T-cell (primary cell): ENCODE data around the gene SERPINE1. TPM values are rescaled to one million over a fixed set of nuclear protein-coding genes. Genes with fewer than 3 reads are reported as not detected.
"Not testable (repeated sequence)": the region's sequence is repeated elsewhere in the genome, so short reads cannot be mapped to it uniquely, and the experiment has no call there.

ENCODE experiments used
- ATAC-seq, 4 experiments: fragments of 200-7000 bp in 3 of 4; fragments of 150-1000 bp in 1 of 4; cut with Tn5 transposase; replicated peaks in 1 of 4; 1 replicate in 3 of 4; 2 replicates in 1 of 4; pipeline ENCODE4 v1.10.0; 2021; ENCODE audit warnings: moderate library complexity in 3 of 4, mild to moderate bottlenecking in 2 of 4, moderate number of reproducible peaks in 1 of 4
- CTCF ChIA-PET, 2 donors: fragments of 300-600 bp; sonication (Branson Sonifier 250); formaldehyde crosslinking; loops; one replicate each; lab custom pipeline; 2022; ENCODE audit warnings: antibody characterized with exemption in 2 of 2; lab: Charles Lee
- POLR2A ChIA-PET, 2 donors: fragments of 300-600 bp; sonication (Branson Sonifier 250); formaldehyde crosslinking; loops; one replicate each; lab custom pipeline; 2022; ENCODE audit warnings: antibody characterized with exemption in 2 of 2; lab: Charles Lee
- DNase-seq, 35 experiments: peaks; one replicate each; pipeline versions ENCODE4 v3.0.0 to v3.0.0-alpha.2; 2013 to 2023
- H3K27ac ChIP-seq: one replicate; pipeline ENCODE4 v1.5.1; 2013; ENCODE audit warnings: low read length
- H3K27me3 ChIP-seq, 2 experiments: replicated peaks in 1 of 2; 1 replicate in 1 of 2; 2 replicates in 1 of 2; pipeline versions ENCODE4 v1.6.1 to v1.7.0; 2013; ENCODE audit warnings: low read length in 1 of 2, mixed read lengths in 1 of 2; ENCODE audit not compliant: control insufficient read depth in 2 of 2, insufficient read depth in 2 of 2; ENCODE audit errors: extremely low read depth in 1 of 2
- H3K36me3 ChIP-seq, 2 donors: 1 replicate in 1 of 2; 2 replicates in 1 of 2; pipeline versions ENCODE4 v1.6.1 to v1.7.0; 2013; ENCODE audit warnings: low read length in 1 of 2; ENCODE audit not compliant: control insufficient read depth in 2 of 2, insufficient read depth in 1 of 2; ENCODE audit errors: extremely low read depth in 1 of 2
- H3K4me1 ChIP-seq, 2 experiments: 1 replicate in 1 of 2; 2 replicates in 1 of 2; pipeline versions ENCODE4 v1.6.1 to v1.7.0; 2013; ENCODE audit warnings: low read length in 2 of 2, mixed read lengths in 1 of 2; ENCODE audit not compliant: insufficient read depth in 2 of 2, control insufficient read depth in 1 of 2; ENCODE audit errors: extremely low read depth in 1 of 2
- H3K4me3 ChIP-seq, 2 donors: 1 replicate in 1 of 2; 2 replicates in 1 of 2; pipeline versions ENCODE4 v1.5.1 to v1.7.0; 2013; ENCODE audit warnings: mild to moderate bottlenecking in 2 of 2, low read length in 1 of 2, moderate library complexity in 1 of 2; ENCODE audit not compliant: control insufficient read depth in 1 of 2; ENCODE audit errors: extremely low read depth in 1 of 2
- H3K9me3 ChIP-seq: 2 replicates; pipeline ENCODE4 v1.7.0; 2013
- H3K27ac Mint-ChIP-seq, 2 donors: one replicate each; pipeline ENCODE4 v1.8.0; 2020 to 2021; ENCODE audit warnings: mild to moderate bottlenecking in 2 of 2, mixed read lengths in 2 of 2
- H3K27me3 Mint-ChIP-seq, 2 donors: one replicate each; pipeline ENCODE4 v1.8.0; 2021 to 2022; ENCODE audit warnings: mixed read lengths in 2 of 2
- H3K36me3 Mint-ChIP-seq: one replicate; pipeline ENCODE4 v1.8.0; 2021; ENCODE audit warnings: mixed read lengths
- H3K4me1 Mint-ChIP-seq, 3 donors: one replicate each; pipeline ENCODE4 v1.8.0; 2020 to 2022; ENCODE audit warnings: mixed read lengths in 3 of 3, mild to moderate bottlenecking in 1 of 3
- H3K4me3 Mint-ChIP-seq, 3 donors: one replicate each; pipeline ENCODE4 v1.8.0; 2020 to 2022; ENCODE audit warnings: mild to moderate bottlenecking in 3 of 3, mixed read lengths in 3 of 3, moderate library complexity in 3 of 3
- H3K9me3 Mint-ChIP-seq, 3 donors: one replicate each; pipeline ENCODE4 v1.8.0; 2020 to 2022; ENCODE audit warnings: mixed read lengths in 3 of 3
- WGBS: methylation state at CpG from one replicate; pipeline ENCODE4 v1.1.5; 2013; ENCODE audit warnings: missing lambda C conversion rate; ENCODE audit not compliant: insufficient coverage; 5-methylcytosine and 5-hydroxymethylcytosine counted together
- total RNA-seq, 35 experiments: library from RNA in 6 of 35; stranded (reverse) in 6 of 35; fragments of 120-200 nt in 1 of 35; gene quantifications; one replicate each; pipeline versions ENCODE4 v1.2.1 to v1.2.4 and lab custom pipeline; 2013 to 2026

The SERPINE1 gene
- total RNA-seq, 5 donors from 2014 or later (not counting 1 experiment from before 2014, with no cell fraction given): 0.18 to 0.79 (median 0.51) TPM; not detected in 1

DNA sequence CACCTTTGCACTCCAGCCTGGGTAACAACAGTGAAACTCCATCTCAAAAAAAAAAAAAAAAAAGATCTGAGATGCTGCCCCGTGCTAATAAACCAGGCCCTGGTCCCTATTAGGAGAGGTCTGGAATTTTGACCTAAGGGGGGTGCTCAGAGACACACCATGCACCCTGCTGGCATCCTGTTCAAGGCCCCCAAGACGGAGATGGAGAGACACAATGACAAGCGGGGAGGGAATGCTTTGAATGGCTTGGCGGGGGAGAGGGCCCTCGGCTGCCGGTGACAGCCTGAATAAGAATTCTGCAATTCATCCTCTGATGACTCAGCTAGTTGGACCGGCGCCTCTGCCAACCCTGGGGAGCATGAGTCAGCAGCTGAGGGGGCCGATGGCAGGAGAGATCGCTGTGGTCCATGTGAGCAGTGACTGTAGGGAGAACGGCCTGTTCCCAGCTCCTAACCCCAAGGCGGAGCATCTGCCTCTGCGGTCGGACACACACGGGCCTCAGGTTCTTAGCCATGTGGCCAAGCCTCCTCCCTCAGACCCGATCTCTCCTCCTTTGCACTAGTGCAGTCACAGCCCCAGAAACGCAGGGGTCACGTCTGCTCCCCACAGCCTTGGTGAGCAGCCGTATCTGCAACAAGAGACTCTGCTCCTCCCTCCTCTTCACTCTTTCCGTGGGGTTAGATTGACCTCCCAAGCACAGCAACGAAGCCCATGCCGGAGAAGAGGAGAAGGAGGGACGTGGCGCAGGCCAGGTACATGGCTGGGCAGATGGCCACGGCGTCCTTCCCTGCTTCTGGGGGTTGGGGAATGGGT lies 26.7 kb upstream of the SERPINE1 start:
- no peak overlapping the region for H3K27ac Mint-ChIP-seq
- ChIA-PET CTCF (interaction anchor here in 1 of 2 donors (0.5 to 0.7 kb wide), 2 partner anchors 154 to 380 kb away, joined by 3 to 5 read pairs; no protein-coding TSS in a partner anchor), POLR2A (no interaction called here)
- ATAC-seq (peak in 3 of 4 experiments; percentile 24 to 61 (median 42)), DNase-seq (peak in 8 of 35 experiments; percentile 7 to 35 (median 14))
- peaks cover 3 to 58% of the 10 kb centered on the region in 2 experiments for H3K27me3 ChIP-seq
- H3K9me3 ChIP-seq: no peaks in the 10 kb centered on the region
- no peaks in the 10 kb centered on the region for H3K36me3 ChIP-seq
- peaks cover 0 to 8% of the 10 kb centered on the region in 2 experiments for H3K4me1 ChIP-seq
- peaks cover 6 to 13% (median 8%) of the 10 kb centered on the region in 3 donors for H3K4me1 Mint-ChIP-seq
- WGBS: 8% methylated on average over 15 of the region's 26 CpGs
- H3K27me3 Mint-ChIP-seq: peaks cover 33 to 44% of the 10 kb centered on the region in 2 donors
- H3K4me3 ChIP-seq: no peak overlapping the region
- H3K27ac ChIP-seq: no peak overlapping the region
- H3K9me3 Mint-ChIP-seq: no peaks in the 10 kb centered on the region
- H3K4me3 Mint-ChIP-seq: no peak overlapping the region
- H3K36me3 Mint-ChIP-seq: no peaks in the 10 kb centered on the region

DNA sequence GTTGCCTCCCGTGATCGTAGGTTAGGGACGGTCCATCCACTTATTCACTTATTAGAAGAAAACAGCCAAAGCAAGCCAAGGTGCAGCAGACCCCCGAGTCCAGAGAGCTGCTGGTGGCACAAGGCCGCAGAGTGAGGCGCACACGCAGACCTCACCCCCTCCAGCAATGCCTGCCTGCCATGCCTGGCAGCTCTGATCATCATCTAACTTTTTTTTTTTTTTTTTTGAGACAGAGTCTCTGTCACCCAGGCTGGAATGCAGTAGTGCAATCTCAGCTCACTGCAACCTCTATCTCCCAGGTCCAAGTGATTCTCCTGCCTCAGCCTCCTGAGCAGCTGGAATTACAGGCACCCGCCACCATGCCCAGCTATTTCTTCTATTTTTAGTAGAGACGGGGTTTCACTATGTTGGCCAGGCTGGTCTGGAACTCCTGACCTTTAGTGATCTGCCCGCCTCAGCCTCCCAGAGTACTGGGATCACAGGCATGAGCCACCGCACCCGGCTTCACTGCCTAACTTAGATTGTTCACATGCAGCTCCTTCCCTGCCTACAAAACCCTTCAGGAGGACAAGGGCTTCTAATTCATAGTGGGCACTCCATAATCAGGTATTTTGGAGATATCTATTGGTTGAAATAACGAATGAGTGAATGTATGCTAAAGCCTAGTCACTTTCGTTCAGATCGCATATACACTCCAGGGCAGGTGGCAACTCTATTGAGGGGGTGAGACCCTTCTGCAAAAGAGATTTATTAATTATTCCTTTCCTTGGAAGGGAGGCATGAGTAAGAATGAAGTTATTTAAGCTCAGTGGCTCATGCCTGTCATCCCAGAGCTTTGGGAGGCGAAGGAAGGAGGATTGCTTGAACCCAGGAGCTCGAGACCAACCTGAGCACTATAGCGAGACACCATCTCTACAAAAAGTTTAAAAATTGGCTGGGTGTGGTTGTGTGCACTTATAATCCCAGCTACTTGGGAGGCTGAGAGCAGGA lies 25.8 kb upstream of the SERPINE1 start:
- WGBS: 86% methylated on average over 6 of the region's 18 CpGs
- H3K27ac ChIP-seq: no peak overlapping the region
- peaks cover 33 to 44% of the 10 kb centered on the region in 2 donors for H3K27me3 Mint-ChIP-seq

DNA sequence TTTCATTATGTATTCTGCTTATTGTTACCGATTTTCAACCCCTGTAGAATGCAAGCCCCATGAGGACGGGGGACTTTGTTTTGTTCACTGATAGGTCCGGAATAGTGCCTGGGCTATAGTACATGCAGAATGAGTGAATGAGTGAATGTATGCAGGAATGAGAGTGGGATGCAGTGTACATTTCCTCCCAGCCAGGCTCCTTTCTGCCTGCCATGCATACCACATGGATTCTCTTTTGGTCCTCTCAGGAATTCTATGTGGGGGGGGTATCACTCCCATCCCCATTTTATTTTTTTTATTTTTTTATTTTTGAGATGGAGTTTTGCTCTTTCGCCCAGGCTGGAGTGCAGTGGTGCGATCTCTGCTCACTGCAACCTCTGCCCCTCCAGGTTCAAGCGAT lies 24.9 kb upstream of the SERPINE1 start:
- Histone ChIP-seq H3K27ac (no peak overlapping the region), H3K9me3 (no peaks in the 10 kb centered on the region), H3K4me1 (peaks cover 0 to 8% of the 10 kb centered on the region in 2 experiments), H3K36me3 (no peaks in the 10 kb centered on the region), H3K27me3 (peaks cover 3 to 63% of the 10 kb centered on the region in 2 experiments), H3K4me3 (no peak overlapping the region)
- Mint-ChIP-seq H3K36me3 (no peaks in the 10 kb centered on the region), H3K27ac (no peak overlapping the region), H3K4me3 (no peak overlapping the region), H3K4me1 (peaks cover 6 to 8% (median 7%) of the 10 kb centered on the region in 3 donors), H3K27me3 (peaks cover 33 to 47% of the 10 kb centered on the region in 2 donors), H3K9me3 (no peaks in the 10 kb centered on the region)
- POLR2A ChIA-PET: no interaction called here
- ATAC-seq (no peak), DNase-seq (no peak)
- CTCF ChIA-PET: interaction anchor here in 1 of 2 donors (0.6 kb wide), 1 partner anchor 427 kb away, joined by 5 read pairs; no protein-coding TSS in a partner anchor
- 93% methylated on average over 2 of the region's 6 CpGs for WGBS

More for the DNA sequence above, 25.8 kb upstream of the SERPINE1 start:
- no peaks in the 10 kb centered on the region for H3K9me3 ChIP-seq
- no peak overlapping the region for H3K4me3 ChIP-seq
- Mint-ChIP-seq H3K4me1 (peaks cover 6 to 9% (median 8%) of the 10 kb centered on the region in 3 donors), H3K9me3 (no peaks in the 10 kb centered on the region), H3K4me3 (no peak overlapping the region), H3K27ac (no peak overlapping the region), H3K36me3 (no peaks in the 10 kb centered on the region)
- H3K4me1 ChIP-seq: peaks cover 0 to 8% of the 10 kb centered on the region in 2 experiments
- no peak for ATAC-seq
- ChIA-PET POLR2A (no interaction called here), CTCF (interaction anchor here in 1 of 2 donors (0.5 to 0.7 kb wide), 3 partner anchors 381 to 524 kb away, joined by 3 to 10 read pairs (median 5); no protein-coding TSS in a partner anchor)
- H3K36me3 ChIP-seq: no peaks in the 10 kb centered on the region
- H3K27me3 ChIP-seq: peaks cover 3 to 63% of the 10 kb centered on the region in 2 experiments
- no peak for DNase-seq

DNA sequence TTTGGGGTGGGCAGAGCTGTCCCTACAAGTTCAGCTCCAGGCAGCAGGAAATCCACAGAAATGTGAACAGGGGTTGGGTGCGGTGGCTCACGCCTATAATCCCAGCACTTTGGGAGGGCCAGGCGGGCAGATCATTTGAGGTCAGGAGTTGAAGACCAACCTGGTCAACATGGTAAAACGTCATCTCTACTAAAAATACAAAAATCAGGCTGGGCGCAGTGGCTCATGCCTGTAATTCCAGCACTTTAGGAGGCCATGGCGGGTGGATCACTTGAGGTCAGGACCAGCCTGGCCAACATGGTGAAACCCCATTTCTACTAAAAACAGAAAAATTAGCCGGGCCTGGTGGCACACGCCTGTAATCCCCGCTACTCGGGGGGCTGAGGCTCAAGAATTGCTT lies 23.2 kb upstream of the SERPINE1 start:
- H3K27me3 Mint-ChIP-seq: peaks cover 39 to 55% of the 10 kb centered on the region in 2 donors
- H3K27ac ChIP-seq, H3K4me1 ChIP-seq, POLR2A ChIA-PET, H3K36me3 Mint-ChIP-seq, H3K4me1 Mint-ChIP-seq, H3K4me3 Mint-ChIP-seq, DNase-seq, H3K9me3 Mint-ChIP-seq, H3K9me3 ChIP-seq, H3K36me3 ChIP-seq, ATAC-seq, H3K27ac Mint-ChIP-seq, H3K4me3 ChIP-seq: not testable (repeated sequence)
- WGBS: 73% methylated on average over 7 of the region's 10 CpGs
- CTCF ChIA-PET: interaction anchor here in 1 of 2 donors (0.6 kb wide), 1 partner anchor 254 kb away, joined by 7 read pairs; no protein-coding TSS in a partner anchor
- peaks cover 3 to 72% of the 10 kb centered on the region in 2 experiments for H3K27me3 ChIP-seq

DNA sequence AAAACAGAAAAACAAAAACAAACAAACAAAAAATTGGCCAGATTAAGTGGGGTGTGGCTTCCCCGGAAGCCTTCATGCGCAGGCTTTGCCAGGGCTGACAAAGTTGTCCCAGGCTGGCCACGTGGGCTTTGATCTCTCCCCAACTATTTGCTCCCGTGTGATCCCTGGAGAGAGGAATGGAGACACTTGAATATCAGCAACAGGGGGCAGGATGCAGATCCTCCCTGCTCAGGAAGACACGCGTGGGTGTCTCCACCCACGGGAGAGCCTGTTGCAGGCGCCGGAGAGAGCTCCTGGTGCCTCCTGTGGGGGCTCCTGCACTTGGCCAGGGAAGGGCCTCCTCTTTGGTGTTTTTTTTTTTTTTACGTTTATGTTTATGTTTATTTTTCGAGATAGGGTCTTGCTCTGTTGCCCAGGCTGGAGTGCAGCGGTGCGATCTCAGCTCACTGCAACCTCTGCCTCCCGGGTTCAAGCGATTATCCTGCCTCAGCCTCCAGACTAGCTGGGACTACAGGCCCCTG lies 22.7 kb upstream of the SERPINE1 start:
- H3K4me1 ChIP-seq: peaks cover 0 to 8% of the 10 kb centered on the region in 2 experiments
- peaks cover 3 to 76% of the 10 kb centered on the region in 2 experiments for H3K27me3 ChIP-seq
- H3K27me3 Mint-ChIP-seq: peaks cover 39 to 55% of the 10 kb centered on the region in 2 donors
- peaks cover 6 to 8% (median 7%) of the 10 kb centered on the region in 3 donors for H3K4me1 Mint-ChIP-seq
- H3K27ac Mint-ChIP-seq: no peak overlapping the region
- H3K27ac ChIP-seq: no peak overlapping the region
- H3K36me3 ChIP-seq: no peaks in the 10 kb centered on the region
- DNase-seq: no peak
- no peak overlapping the region for H3K4me3 Mint-ChIP-seq
- WGBS: 53% methylated on average over 3 of the region's 15 CpGs
- no peak overlapping the region for H3K4me3 ChIP-seq
- no peaks in the 10 kb centered on the region for H3K36me3 Mint-ChIP-seq
- no peaks in the 10 kb centered on the region for H3K9me3 ChIP-seq
- POLR2A ChIA-PET: no interaction called here
- no peaks in the 10 kb centered on the region for H3K9me3 Mint-ChIP-seq
- no peak for ATAC-seq
- CTCF ChIA-PET: interaction anchor here in 1 of 2 donors (0.6 kb wide), 1 partner anchor 255 kb away, joined by 7 read pairs; no protein-coding TSS in a partner anchor
